NT2/D1 (cell line): ENCODE results near the gene ADCY3.
A peak's percentile ranks its signal among the peaks of the same experiment; 100 is the strongest.

Source experiments
- YY1 ChIP-seq: IDR thresholded peaks from 2 replicates; pipeline ENCODE4 v1.6.1; 2011; ENCODE audit not compliant: insufficient read length, insufficient read depth
- ZNF274 ChIP-seq: IDR thresholded peaks from 2 replicates; pipeline ENCODE4 v1.6.1; 2011; ENCODE audit warnings: mild to moderate bottlenecking, low read depth, low read length

DNA sequence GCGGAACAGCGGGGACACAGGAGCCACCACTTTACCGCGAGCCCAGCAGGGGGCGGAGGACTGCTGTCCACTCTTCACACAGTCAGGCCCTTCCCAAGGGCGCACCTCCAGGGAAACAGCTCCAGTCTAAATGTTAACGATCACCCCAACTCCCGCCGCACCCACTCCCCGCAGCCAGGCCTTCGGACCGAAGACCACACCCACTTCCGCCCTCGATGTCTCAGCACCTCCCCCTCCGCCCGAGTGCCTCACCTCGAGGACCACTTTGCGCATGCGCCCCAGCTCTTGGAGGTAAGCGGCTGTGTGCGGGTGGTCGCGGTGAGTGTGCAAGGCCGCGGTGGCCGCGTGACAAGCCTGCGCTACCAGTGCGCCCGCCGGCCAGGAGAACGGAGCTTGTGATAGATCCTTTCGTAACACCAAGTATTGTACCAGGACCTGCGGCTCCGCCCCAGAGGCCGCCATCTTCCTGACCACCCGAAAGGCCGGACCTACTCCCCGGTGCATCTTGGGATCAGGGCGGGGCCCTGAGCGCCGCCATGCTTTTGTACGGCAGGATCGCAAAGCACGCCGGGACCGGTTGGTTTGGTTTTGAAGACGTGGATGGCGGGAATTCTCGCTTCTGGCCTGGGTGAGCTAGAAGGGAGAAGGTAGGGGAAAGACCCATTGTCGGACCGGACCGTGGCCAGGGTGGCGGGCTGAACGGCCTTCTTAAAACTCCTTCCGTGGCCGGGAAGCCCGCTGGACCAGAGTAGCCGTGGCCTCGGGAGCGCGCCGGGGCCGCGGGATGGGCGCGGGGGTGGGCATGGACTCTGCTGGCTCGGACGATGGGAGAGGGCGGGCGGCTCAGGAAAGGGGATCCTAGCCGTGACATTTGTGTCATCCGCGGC is 126.9 kb downstream of the ADCY3 start, which contains the start of the genes CENPO and PTRHD1:
- TF ChIP-seq YY1 (peak; percentile 94), ZNF274 (no peak)
